Effector CD4-positive, alpha-beta T cell (primary cell): ENCODE results near the gene POFUT2.

Experiments used
- DNase-seq: peaks from one replicate; pipeline ENCODE4 v3.0.0-alpha.2; 2020

Gene POFUT2

GRCh38 chr21:45260191-45260825 is 27.4 kb downstream of the POFUT2 start:
- no peak for DNase-seq

- no peak for DNase-seq
Observed at GRCh38 chr21:45259206-45259840, 28.4 kb downstream of the POFUT2 start.

GRCh38 chr21:45258466-45258865 is 29.2 kb downstream of the POFUT2 start:
- no peak for DNase-seq

- no peak for DNase-seq
Observed at GRCh38 chr21:45257673-45258341, 29.9 kb downstream of the POFUT2 start.

GRCh38 chr21:45256912-45257672 is 30.6 kb downstream of the POFUT2 start:
- no peak for DNase-seq

GRCh38 chr21:45256021-45256911 is 31.4 kb downstream of the POFUT2 start:
- DNase-seq, result no peak

- no peak for DNase-seq
Observed at GRCh38 chr21:45255381-45256020, 32.2 kb downstream of the POFUT2 start.

- no peak for DNase-seq
Observed at GRCh38 chr21:45254460-45254930, 33.2 kb downstream of the POFUT2 start.

GRCh38 chr21:45253633-45254459 is 33.8 kb downstream of the POFUT2 start:
- DNase-seq, result no peak

- DNase-seq, result no peak
Observed at GRCh38 chr21:45253180-45253579, 34.5 kb downstream of the POFUT2 start.

- no peak for DNase-seq
Observed at GRCh38 chr21:45252448-45252925, 35.2 kb downstream of the POFUT2 start.

- no peak for DNase-seq
Observed at GRCh38 chr21:45251635-45252447, 35.9 kb downstream of the POFUT2 start.

GRCh38 chr21:45250914-45251634 is 36.6 kb downstream of the POFUT2 start:
- no peak for DNase-seq

- no peak for DNase-seq
Observed at GRCh38 chr21:45250272-45250671, 37.4 kb downstream of the POFUT2 start.

GRCh38 chr21:45249626-45250025 is 38.1 kb downstream of the POFUT2 start:
- no peak for DNase-seq

GRCh38 chr21:45248893-45249381 is 38.8 kb downstream of the POFUT2 start:
- DNase-seq, result no peak

- no peak for DNase-seq
Observed at GRCh38 chr21:45248301-45248892, 39.3 kb downstream of the POFUT2 start.
